Panc1 (cell line): ENCODE measurements around the gene C22orf15. TPM values are rescaled to one million over a fixed set of nuclear protein-coding genes. Genes with fewer than 3 reads are reported as not detected.

Experiments used
- ATAC-seq: fragments of 200-7000 bp; cut with Tn5 transposase; 2 replicates; pipeline ENCODE4 v1.9.1; 2020; ENCODE audit warnings: mild to moderate bottlenecking, moderate library complexity
- BruUV-seq: library from RNA; stranded (reverse); fragments of 400-500 nt; replicated peaks from 2 replicates; lab custom pipeline; 2021; lab: Mats Ljungman, UMichigan
- CTCF ChIA-PET: fragments of 300-600 bp; sonication (Branson Sonifier 250); formaldehyde crosslinking; loops from one replicate; lab custom pipeline; 2022; ENCODE audit warnings: antibody characterized with exemption; lab: Charles Lee
- POLR2A ChIA-PET: fragments of 300-600 bp; sonication (Branson Sonifier 250); formaldehyde crosslinking; loops from one replicate; lab custom pipeline; 2022; ENCODE audit warnings: antibody characterized with exemption; lab: Charles Lee
- DNase-seq: peaks from one replicate; pipeline ENCODE4 v3.0.0-alpha.2; 2010; ENCODE audit warnings: low read depth, low spot score
- H3K27ac ChIP-seq: 2 replicates; pipeline ENCODE4 v1.5.1; 2011; ENCODE audit warnings: mild to moderate bottlenecking, low read length, inconsistent platforms
- H3K27me3 ChIP-seq: fragments of 200-500 bp; sonication (Bioruptor generic); 2 replicates; pipeline ENCODE4 v1.6.0; 2014; ENCODE audit warnings: low read length, inconsistent platforms; ENCODE audit not compliant: control insufficient read depth, insufficient read depth
- H3K36me3 ChIP-seq: fragments of 200-500 bp; sonication (Bioruptor generic); 2 replicates; pipeline ENCODE4 v1.5.1; 2014; ENCODE audit warnings: inconsistent platforms, mild to moderate bottlenecking, low read length, moderate library complexity; ENCODE audit not compliant: control insufficient read depth, insufficient read depth
- H3K4me1 ChIP-seq: 2 replicates; pipeline ENCODE4 v1.5.1; 2011; ENCODE audit warnings: inconsistent platforms, mild to moderate bottlenecking, low read length, moderate library complexity; ENCODE audit not compliant: control insufficient read depth, insufficient read depth
- H3K4me3 ChIP-seq, 2 experiments: 2 replicates each; pipeline ENCODE4 v1.5.1; 2011 to 2012; ENCODE audit warnings: low read depth in 2 of 2, low read length in 2 of 2, mild to moderate bottlenecking in 2 of 2, inconsistent platforms in 1 of 2, moderate library complexity in 1 of 2
- H3K9me3 ChIP-seq: fragments of 200-500 bp; sonication (Bioruptor generic); 2 replicates; pipeline ENCODE4 v1.5.1; 2014; ENCODE audit warnings: low read depth, mild to moderate bottlenecking, inconsistent platforms, low read length, moderate library complexity; ENCODE audit not compliant: control insufficient read depth, insufficient read depth
- CTCF ChIP-seq: fragments of 450-650 bp; IDR thresholded peaks from 2 replicates; pipeline ENCODE4 v1.5.1; 2017; ENCODE audit warnings: mild to moderate bottlenecking
- POLR2AphosphoS5 ChIP-seq: IDR thresholded peaks from 2 replicates; pipeline ENCODE4 v1.6.1; 2012; ENCODE audit warnings: mild to moderate bottlenecking, low read depth, low read length, moderate library complexity
- SIN3A ChIP-seq: IDR thresholded peaks from 2 replicates; pipeline ENCODE4 v1.6.1; 2012; ENCODE audit warnings: low read depth, mild to moderate bottlenecking, low read length, moderate library complexity, borderline replicate concordance; ENCODE audit not compliant: insufficient read depth
- TCF7L2 ChIP-seq: IDR thresholded peaks from 2 replicates; pipeline ENCODE4 v1.6.1; 2011; ENCODE audit warnings: mild to moderate bottlenecking, low read depth, low read length, inconsistent platforms
- in situ Hi-C: cut with HindIII; loops from 2 replicates; pipeline ENCODE4 v1.10.0; 2016; ENCODE audit warnings: low sequenced_read_pairs, low pct_unique_long_range_greater_than_20kb
- intact Hi-C: fragments of 100-400 bp; cut with micrococcal nuclease; formaldehyde crosslinking; loops from one replicate; pipeline ENCODE4 v1.10.0; 2022; ENCODE audit not compliant: unreplicated experiment
- total RNA-seq: library from RNA; stranded (reverse); gene quantifications from one replicate; pipeline ENCODE4 v1.2.1, GENCODE V29; 2021; ENCODE audit not compliant: unreplicated experiment
- TF ChIP-seq, protein P1 (sequence below), 2 experiments: IDR thresholded peaks; 2 replicates each; pipeline ENCODE4 v1.6.1; 2011 to 2012; ENCODE audit warnings: low read depth in 2 of 2, control low read depth in 1 of 2, low read length in 1 of 2, mild to moderate bottlenecking in 1 of 2, moderate library complexity in 1 of 2; ENCODE audit not compliant: insufficient read depth in 1 of 2

C22orf15 gene
- total RNA-seq, 1 experiment from 2014 or later, result not detected

GRCh38 chr22:23745791-23746190 is 17.0 kb upstream of the C22orf15 start:
- Histone ChIP-seq H3K4me3 (no peak overlapping the region), H3K27me3 (no peaks in the 10 kb centered on the region), H3K27ac (no peak overlapping the region), H3K9me3 (no peaks in the 10 kb centered on the region), H3K36me3 (peaks cover 3% of the 10 kb centered on the region; the same call in 1 of the 2 replicates), H3K4me1 (peaks cover 6% of the 10 kb centered on the region)
- intact Hi-C loops, result no loop called here
- TF ChIP-seq CTCF (no peak), TCF7L2 (no peak), POLR2AphosphoS5 (no peak)
- TF ChIP-seq, protein P1, sequence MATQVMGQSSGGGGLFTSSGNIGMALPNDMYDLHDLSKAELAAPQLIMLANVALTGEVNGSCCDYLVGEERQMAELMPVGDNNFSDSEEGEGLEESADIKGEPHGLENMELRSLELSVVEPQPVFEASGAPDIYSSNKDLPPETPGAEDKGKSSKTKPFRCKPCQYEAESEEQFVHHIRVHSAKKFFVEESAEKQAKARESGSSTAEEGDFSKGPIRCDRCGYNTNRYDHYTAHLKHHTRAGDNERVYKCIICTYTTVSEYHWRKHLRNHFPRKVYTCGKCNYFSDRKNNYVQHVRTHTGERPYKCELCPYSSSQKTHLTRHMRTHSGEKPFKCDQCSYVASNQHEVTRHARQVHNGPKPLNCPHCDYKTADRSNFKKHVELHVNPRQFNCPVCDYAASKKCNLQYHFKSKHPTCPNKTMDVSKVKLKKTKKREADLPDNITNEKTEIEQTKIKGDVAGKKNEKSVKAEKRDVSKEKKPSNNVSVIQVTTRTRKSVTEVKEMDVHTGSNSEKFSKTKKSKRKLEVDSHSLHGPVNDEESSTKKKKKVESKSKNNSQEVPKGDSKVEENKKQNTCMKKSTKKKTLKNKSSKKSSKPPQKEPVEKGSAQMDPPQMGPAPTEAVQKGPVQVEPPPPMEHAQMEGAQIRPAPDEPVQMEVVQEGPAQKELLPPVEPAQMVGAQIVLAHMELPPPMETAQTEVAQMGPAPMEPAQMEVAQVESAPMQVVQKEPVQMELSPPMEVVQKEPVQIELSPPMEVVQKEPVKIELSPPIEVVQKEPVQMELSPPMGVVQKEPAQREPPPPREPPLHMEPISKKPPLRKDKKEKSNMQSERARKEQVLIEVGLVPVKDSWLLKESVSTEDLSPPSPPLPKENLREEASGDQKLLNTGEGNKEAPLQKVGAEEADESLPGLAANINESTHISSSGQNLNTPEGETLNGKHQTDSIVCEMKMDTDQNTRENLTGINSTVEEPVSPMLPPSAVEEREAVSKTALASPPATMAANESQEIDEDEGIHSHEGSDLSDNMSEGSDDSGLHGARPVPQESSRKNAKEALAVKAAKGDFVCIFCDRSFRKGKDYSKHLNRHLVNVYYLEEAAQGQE (IDR thresholded peaks at IDR 0.05; ENCODE audit: insufficient read depth in 1 of 2, low read depth in 2 of 2, low read length in 1 of 2), result no peak
- no TSS peak for BruUV-seq
- ATAC-seq, result no peak
- POLR2A ChIA-PET, result no interaction called here
- no peak for DNase-seq
- CTCF ChIA-PET, result no interaction called here
- in situ Hi-C loops, result no loop called here

GRCh38 chr22:23749841-23750301 is 12.9 kb upstream of the C22orf15 start:
- intact Hi-C loops, result no loop called here
- in situ Hi-C loops, result no loop called here
- Histone ChIP-seq H3K9me3 (no peaks in the 10 kb centered on the region), H3K4me1 (peaks cover 6% of the 10 kb centered on the region), H3K27me3 (no peaks in the 10 kb centered on the region), H3K27ac (no peak overlapping the region), H3K4me3 (peak overlapping the region; percentile 69 to 73), H3K36me3 (peaks cover 7% of the 10 kb centered on the region; the same call in 1 of the 2 replicates)
- TF ChIP-seq SIN3A (no peak), TCF7L2 (no peak), CTCF (no peak), POLR2AphosphoS5 (no peak)
- TF ChIP-seq, protein P1 (IDR thresholded peaks at IDR 0.05; ENCODE audit: insufficient read depth in 1 of 2, low read depth in 2 of 2, low read length in 1 of 2), result no peak
- ChIA-PET POLR2A (interaction anchor here (0.6 kb wide), 1 partner anchor 31 kb away, joined by 4 read pairs; no protein-coding TSS in a partner anchor), CTCF (no interaction called here)
- BruUV-seq, result TSS peak; percentile 94
- ATAC-seq (no peak), DNase-seq (no peak)
